Gastroesophageal sphincter (tissue), 4 donors: ENCODE results near the gene NLRP3. TPM values are rescaled to one million over a fixed set of nuclear protein-coding genes. Genes with fewer than 3 reads are reported as not detected.
"Not testable (repeated sequence)": the region's sequence is repeated elsewhere in the genome, so short reads cannot be mapped to it uniquely, and the experiment has no call there.

Experiments
- ATAC-seq: fragments of 150-250 bp; one replicate; pipeline ENCODE4 v1.9.1; 2016; ENCODE audit warnings: mild to moderate bottlenecking, moderate library complexity
- H3K27ac ChIP-seq, 4 donors: fragments of 200-600 bp; sonication (generic) in 3 of 4; 1 replicate in 3 of 4; 2 replicates in 1 of 4; pipeline ENCODE4 v1.5.1; 2016 to 2019
- H3K27me3 ChIP-seq: fragments of 200-600 bp; sonication (generic); one replicate; pipeline ENCODE4 v1.5.1; 2019
- H3K36me3 ChIP-seq, 2 donors: fragments of 200-600 bp; sonication (generic); one replicate each; pipeline ENCODE4 v1.5.1; 2019; ENCODE audit warnings: control low read depth in 1 of 2
- H3K4me1 ChIP-seq, 3 donors: fragments of 200-600 bp; sonication (generic); 1 replicate in 2 of 3; 2 replicates in 1 of 3; pipeline ENCODE4 v1.5.1; 2016 to 2019; ENCODE audit warnings: control low read depth in 2 of 3
- H3K4me3 ChIP-seq, 2 donors: fragments of 200-600 bp; sonication (generic); one replicate each; pipeline ENCODE4 v1.5.1; 2019; ENCODE audit warnings: mild to moderate bottlenecking in 1 of 2, moderate library complexity in 1 of 2
- H3K9me3 ChIP-seq, 3 donors: fragments of 200-600 bp; sonication (generic); one replicate each; pipeline ENCODE4 v1.5.1; 2017 to 2019; ENCODE audit warnings: control low read depth in 2 of 3
- CTCF ChIP-seq, 4 experiments: fragments of 200-600 bp in 2 of 4; fragments of 450-650 bp in 2 of 4; sonication (generic) in 1 of 4; IDR thresholded peaks; one replicate each; pipeline ENCODE4 v1.5.1; 2017 to 2019; ENCODE audit warnings: antibody characterized with exemption in 4 of 4, mild to moderate bottlenecking in 2 of 4, moderate library complexity in 2 of 4
- EP300 ChIP-seq: sonication (generic); formaldehyde crosslinking; IDR thresholded peaks from one replicate; pipeline ENCODE4 v1.6.1; 2017; ENCODE audit warnings: antibody characterized with exemption, mild to moderate bottlenecking
- POLR2A ChIP-seq, 2 donors: fragments of 450-650 bp; IDR thresholded peaks; one replicate each; pipeline ENCODE4 v1.6.1; 2017; ENCODE audit warnings: antibody characterized with exemption in 2 of 2, mild to moderate bottlenecking in 2 of 2, moderate library complexity in 1 of 2
- POLR2AphosphoS5 ChIP-seq: sonication (generic); formaldehyde crosslinking; IDR thresholded peaks from one replicate; pipeline ENCODE4 v1.6.1; 2017; ENCODE audit warnings: antibody characterized with exemption
- WGBS, 2 donors: methylation state at CpG; one replicate each; pipeline ENCODE4 v1.1.5; 2018; ENCODE audit warnings: low coverage in 1 of 2; 5-methylcytosine and 5-hydroxymethylcytosine counted together
- total RNA-seq, 4 donors: library from RNA; depleted of rRNA; stranded (reverse); fragments of >200 nt; gene quantifications; one replicate each; pipeline ENCODE4 v1.1.0, GENCODE V29; 2016

Gene NLRP3
- total RNA-seq, 4 donors from 2014 or later = 0.66 to 3.7 (median 3.1) TPM

DNA sequence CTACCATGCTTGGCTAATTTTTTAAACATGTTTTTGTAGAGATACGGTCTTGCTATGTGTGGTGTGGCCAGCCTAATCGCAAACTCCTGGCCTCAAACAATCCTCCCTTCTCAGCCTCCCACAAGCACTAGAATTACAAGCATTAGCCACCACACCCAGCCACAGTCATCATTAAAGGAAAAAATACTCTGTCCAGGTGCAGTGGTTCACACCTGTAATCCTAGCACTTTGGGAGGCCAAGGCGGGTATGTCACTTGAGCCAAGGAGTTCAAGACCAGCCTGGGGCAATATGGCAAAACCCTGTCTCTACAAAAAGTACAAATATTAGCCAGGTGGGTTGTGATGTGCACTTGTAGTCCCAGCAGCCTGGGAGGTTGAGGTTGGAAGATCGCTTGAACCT is 25.0 kb upstream of the NLRP3 start:
- no peaks in the 10 kb centered on the region for H3K36me3 ChIP-seq
- 94 to 98% methylated on average over 3 to 4 of the region's 4 CpGs for WGBS, 2 donors
- no peak overlapping the region for H3K4me3 ChIP-seq
- peaks cover 0 to 5% (median 0%) of the 10 kb centered on the region in 3 donors for H3K4me1 ChIP-seq
- TF ChIP-seq POLR2AphosphoS5 (no peak), POLR2A (IDR thresholded peaks at IDR 0.05) (no peak)
- H3K27me3 ChIP-seq = peaks cover 4% of the 10 kb centered on the region
- H3K9me3 ChIP-seq = no peaks in the 10 kb centered on the region
- no peak for ATAC-seq
- no peak overlapping the region for H3K27ac ChIP-seq

DNA sequence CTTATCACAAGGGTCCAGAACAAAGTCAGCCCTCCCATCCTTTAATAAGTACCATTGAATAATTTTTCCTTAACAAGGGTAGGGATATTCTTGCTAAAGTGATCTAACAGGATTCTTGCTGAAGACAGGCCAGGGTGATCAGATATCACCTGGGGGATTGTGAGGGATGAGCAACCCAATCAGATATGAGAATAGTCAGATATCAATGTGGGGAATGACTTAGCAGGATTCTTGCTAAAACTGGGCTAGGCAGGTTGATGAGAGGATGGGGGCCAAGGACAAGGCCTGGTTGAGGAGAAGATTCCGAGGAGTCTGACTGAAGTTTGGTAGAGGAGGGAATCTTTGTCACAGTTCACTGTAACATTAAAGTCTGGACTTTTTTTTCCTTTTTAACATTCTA is 23.9 kb upstream of the NLRP3 start:
- Histone ChIP-seq H3K36me3 (no peaks in the 10 kb centered on the region), H3K4me1 (peaks cover 0 to 5% (median 0%) of the 10 kb centered on the region in 3 donors), H3K4me3 (no peak overlapping the region), H3K27me3 (peaks cover 4% of the 10 kb centered on the region), H3K9me3 (no peaks in the 10 kb centered on the region), H3K27ac (no peak overlapping the region)
- 78 to 85% methylated on average over 1 of the region's 1 CpG for WGBS, 2 donors
- TF ChIP-seq CTCF (IDR thresholded peaks at IDR 0.05) = no peak
- TF ChIP-seq POLR2A (IDR thresholded peaks at IDR 0.05) = no peak
- TF ChIP-seq POLR2AphosphoS5 = no peak
- TF ChIP-seq EP300 = no peak
- ATAC-seq = no peak

- H3K36me3 ChIP-seq, H3K4me3 ChIP-seq, H3K27ac ChIP-seq, H3K27me3 ChIP-seq, ATAC-seq, H3K4me1 ChIP-seq, H3K9me3 ChIP-seq: not testable (repeated sequence)
- 73 to 83% methylated on average over 2 to 7 of the region's 8 CpGs for WGBS, 2 donors
Observed at GRCh38 chr1:247395075-247395474, 20.9 kb upstream of the NLRP3 start.

DNA sequence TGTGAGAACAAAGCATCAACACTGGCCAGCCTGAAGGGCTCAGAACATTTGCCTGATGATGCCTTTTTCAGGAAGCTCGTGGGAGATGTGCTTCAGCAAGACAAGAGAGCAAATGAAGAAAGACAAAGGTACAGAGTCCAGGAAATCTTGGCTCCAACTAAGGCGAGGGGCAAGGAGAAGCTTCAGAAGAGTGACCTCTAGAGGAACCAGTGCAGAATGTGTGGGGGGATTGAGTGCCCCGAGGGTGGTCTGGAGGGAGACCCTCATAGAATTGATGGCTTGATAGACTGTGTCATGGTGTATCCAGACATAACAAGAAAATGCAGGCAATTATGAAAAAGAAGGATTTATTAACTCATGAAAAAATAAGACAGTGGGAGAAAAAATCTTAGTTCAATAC is 15.3 kb upstream of the NLRP3 start:
- H3K4me1 ChIP-seq = no peaks in the 10 kb centered on the region
- peaks cover 7% of the 10 kb centered on the region for H3K27me3 ChIP-seq
- 29 to 31% methylated on average over 2 to 3 of the region's 3 CpGs for WGBS, 2 donors
- H3K27ac ChIP-seq = no peak overlapping the region
- ATAC-seq = no peak
- no peak overlapping the region for H3K4me3 ChIP-seq
- no peaks in the 10 kb centered on the region for H3K9me3 ChIP-seq
- H3K36me3 ChIP-seq = no peaks in the 10 kb centered on the region
- TF ChIP-seq CTCF (IDR thresholded peaks at IDR 0.05) (no peak), POLR2A (IDR thresholded peaks at IDR 0.05) (no peak), POLR2AphosphoS5 (no peak), EP300 (no peak)

GRCh38 chr1:247401310-247402119 is 14.5 kb upstream of the NLRP3 start:
- Histone ChIP-seq H3K27me3 (peaks cover 7% of the 10 kb centered on the region), H3K9me3 (no peaks in the 10 kb centered on the region), H3K36me3 (no peaks in the 10 kb centered on the region), H3K4me3 (no peak overlapping the region), H3K4me1 (no peaks in the 10 kb centered on the region), H3K27ac (no peak overlapping the region)
- 76 to 79% methylated on average over 10 of the region's 10 CpGs for WGBS, 2 donors
- ATAC-seq = no peak
- TF ChIP-seq POLR2AphosphoS5 (no peak), CTCF (IDR thresholded peaks at IDR 0.05) (no peak), POLR2A (IDR thresholded peaks at IDR 0.05) (no peak), EP300 (no peak)

GRCh38 chr1:247402120-247402675 is 13.8 kb upstream of the NLRP3 start:
- TF ChIP-seq CTCF (IDR thresholded peaks at IDR 0.05) (no peak), POLR2A (IDR thresholded peaks at IDR 0.05) (no peak), POLR2AphosphoS5 (no peak), EP300 (no peak)
- Histone ChIP-seq H3K4me1 (no peaks in the 10 kb centered on the region), H3K4me3 (no peak overlapping the region), H3K9me3 (no peaks in the 10 kb centered on the region), H3K27ac (no peak overlapping the region), H3K36me3 (no peaks in the 10 kb centered on the region), H3K27me3 (peaks cover 7% of the 10 kb centered on the region)
- WGBS, 2 donors = 84 to 85% methylated on average over 7 of the region's 7 CpGs
- no peak for ATAC-seq
